Spleen (tissue), 7 donors: ENCODE results near the gene SH3BP4.

Experiments
- CTCF ChIP-seq, 11 experiments: fragments of 200-600 bp in 7 of 11; fragments of 450-650 bp in 4 of 11; sonication (generic) in 4 of 11; IDR thresholded peaks in 8 of 11; conservative IDR thresholded peaks in 3 of 11; 1 replicate in 7 of 11; 2 replicates in 4 of 11; pipeline versions ENCODE4 v1.4.0 to v1.8.0; 2016 to 2021; ENCODE audit warnings: antibody characterized with exemption in 11 of 11, inconsistent platforms in 4 of 11, mild to moderate bottlenecking in 1 of 11
- POLR2A ChIP-seq, 3 donors: fragments of 450-650 bp; IDR thresholded peaks; one replicate each; pipeline ENCODE4 v1.5.1; 2017; ENCODE audit warnings: antibody characterized with exemption in 3 of 3, mild to moderate bottlenecking in 1 of 3
- POLR2AphosphoS5 ChIP-seq, 3 donors: sonication (generic); formaldehyde crosslinking; IDR thresholded peaks; one replicate each; pipeline ENCODE4 v1.5.1; 2017; ENCODE audit warnings: antibody characterized with exemption in 3 of 3
- donor health status: DM: no; HTN: no; CAD: no; lungs with moderate emphysema.
- donor health status: DM: no; HTN: no; CAD: no.
- donor health status: DM: no; HTN: no; CAD: no.

GRCh38 chr2:234986876-234987720, 35.3 kb downstream of the SH3BP4 start:
- TF ChIP-seq POLR2AphosphoS5 (IDR thresholded peaks at IDR 0.05) (no peak), CTCF (IDR thresholded peaks at IDR 0.05 in 8 of 11, conservative IDR thresholded peaks at IDR 0.05 in 3 of 11) (no peak), POLR2A (IDR thresholded peaks at IDR 0.05) (no peak)
